Measurements from ENCODE around the gene RFX3.

The RFX3 gene

GRCh38 chr9:3271157-3271556 is 254.6 kb downstream of the RFX3 start:
- Histone ChIP-seq H2AFZ (ENCODE audit: low read length) (no peak overlapping the region), H3K9ac (ENCODE audit: low read length) (no peak overlapping the region)
- no peak for TF ChIP-seq CTCF (IDR thresholded peaks at IDR 0.05; ENCODE audit: low read length)
- no peak for TF ChIP-seq EZH2phosphoT487 (IDR thresholded peaks at IDR 0.05; ENCODE audit: low read length)
- TF ChIP-seq EZH2 (optimal IDR thresholded peaks at IDR 0.05; ENCODE audit: low read depth, low read length) = no peak

GRCh38 chr9:3268223-3268622 is 257.6 kb downstream of the RFX3 start:
- TF ChIP-seq CTCF (IDR thresholded peaks at IDR 0.05; ENCODE audit: low read length) (no peak), EZH2phosphoT487 (IDR thresholded peaks at IDR 0.05; ENCODE audit: low read length) (no peak), EZH2 (optimal IDR thresholded peaks at IDR 0.05; ENCODE audit: low read depth, low read length) (no peak)
- no peak overlapping the region for H3K27ac ChIP-seq (ENCODE audit: low read length)
- H3K27me3 ChIP-seq (replicated peaks; ENCODE audit: insufficient read depth, low read length) = no peaks in the 10 kb centered on the region
- no peaks in the 10 kb centered on the region for H3F3A ChIP-seq (ENCODE audit: insufficient read depth, low read length)
- H3K79me2 ChIP-seq (ENCODE audit: low read length) = no peaks in the 10 kb centered on the region
- H3K4me1 ChIP-seq (ENCODE audit: low read length) = no peaks in the 10 kb centered on the region
- DNase-seq = no peak
- no peaks in the 10 kb centered on the region for H3K36me3 ChIP-seq (replicated peaks; ENCODE audit: insufficient read depth, low read length)
- no peak overlapping the region for H3K9ac ChIP-seq (ENCODE audit: low read length)
- no peaks in the 10 kb centered on the region for H3K9me2 ChIP-seq (replicated peaks; ENCODE audit: insufficient read depth, low read length)
- no peak overlapping the region for H3K4me2 ChIP-seq (ENCODE audit: low read depth, low read length)
- H2AFZ ChIP-seq (ENCODE audit: low read length) = no peak overlapping the region
- no peak overlapping the region for H3K4me3 ChIP-seq (ENCODE audit: low read length)
- H4K20me1 ChIP-seq (ENCODE audit: insufficient read depth, low read length) = no peaks in the 10 kb centered on the region
- no peaks in the 10 kb centered on the region for H3K9me3 ChIP-seq (replicated peaks; ENCODE audit: insufficient read depth, low read length)

More at GRCh38 chr9:3271157-3271556, 254.6 kb downstream of the RFX3 start:
- DNase-seq = no peak
- H3K9me3 ChIP-seq (replicated peaks; ENCODE audit: insufficient read depth, low read length) = no peaks in the 10 kb centered on the region
- H3K27me3 ChIP-seq (replicated peaks; ENCODE audit: insufficient read depth, low read length) = no peaks in the 10 kb centered on the region
- H3K4me1 ChIP-seq (ENCODE audit: low read length) = no peaks in the 10 kb centered on the region
- H3K79me2 ChIP-seq (ENCODE audit: low read length) = no peaks in the 10 kb centered on the region
- no peaks in the 10 kb centered on the region for H3K36me3 ChIP-seq (replicated peaks; ENCODE audit: insufficient read depth, low read length)
- no peaks in the 10 kb centered on the region for H3K9me2 ChIP-seq (replicated peaks; ENCODE audit: insufficient read depth, low read length)
- no peak overlapping the region for H3K4me3 ChIP-seq (ENCODE audit: low read length)
- H3K4me2 ChIP-seq (ENCODE audit: low read depth, low read length) = no peak overlapping the region
- no peak overlapping the region for H3K27ac ChIP-seq (ENCODE audit: low read length)
- no peaks in the 10 kb centered on the region for H4K20me1 ChIP-seq (ENCODE audit: insufficient read depth, low read length)
- H3F3A ChIP-seq (ENCODE audit: insufficient read depth, low read length) = no peaks in the 10 kb centered on the region

- DNase-seq = no peak
Measured at GRCh38 chr9:3263698-3264097, 262.1 kb downstream of the RFX3 start.

More at GRCh38 chr9:3263698-3264097, 262.1 kb downstream of the RFX3 start:
- Histone ChIP-seq H3F3A (ENCODE audit: insufficient read depth, low read length) (no peaks in the 10 kb centered on the region), H3K79me2 (ENCODE audit: low read length) (no peaks in the 10 kb centered on the region), H3K36me3 (replicated peaks; ENCODE audit: insufficient read depth, low read length) (no peaks in the 10 kb centered on the region), H3K27me3 (replicated peaks; ENCODE audit: insufficient read depth, low read length) (no peaks in the 10 kb centered on the region), H2AFZ (ENCODE audit: low read length) (no peak overlapping the region), H3K9ac (ENCODE audit: low read length) (no peak overlapping the region), H3K4me3 (ENCODE audit: low read length) (no peak overlapping the region), H3K27ac (ENCODE audit: low read length) (no peak overlapping the region), H3K4me1 (ENCODE audit: low read length) (no peaks in the 10 kb centered on the region), H3K4me2 (ENCODE audit: low read depth, low read length) (no peak overlapping the region), H3K9me2 (replicated peaks; ENCODE audit: insufficient read depth, low read length) (no peaks in the 10 kb centered on the region), H3K9me3 (replicated peaks; ENCODE audit: insufficient read depth, low read length) (no peaks in the 10 kb centered on the region), H4K20me1 (ENCODE audit: insufficient read depth, low read length) (no peaks in the 10 kb centered on the region)
- TF ChIP-seq EZH2 (optimal IDR thresholded peaks at IDR 0.05; ENCODE audit: low read depth, low read length) = no peak
- TF ChIP-seq EZH2phosphoT487 (IDR thresholded peaks at IDR 0.05; ENCODE audit: low read length) = no peak
- no peak for TF ChIP-seq CTCF (IDR thresholded peaks at IDR 0.05; ENCODE audit: low read length)

All from MM.1S (cell line).